K562 (cell line): Measurements from ENCODE around the gene PUDP. TPM values are rescaled to one million over a fixed set of nuclear protein-coding genes. Genes with fewer than 3 reads are reported as not detected.

Experiments used
- ATAC-seq: fragments of 200-7000 bp; cut with Tn5 transposase; 3 replicates; pipeline ENCODE4 v1.9.1; 2020; ENCODE audit warnings: moderate library complexity
- BruUV-seq: library from RNA; stranded (reverse); fragments of 400-500 nt; replicated peaks from 2 replicates; lab custom pipeline; 2021; lab: Mats Ljungman, UMichigan
- CTCF ChIA-PET: fragments of 300-600 bp; formaldehyde crosslinking; extraction: SDS; loops from one replicate; lab custom pipeline; 2021; ENCODE audit warnings: low intra/inter-chr PET ratio; lab: Yijun Ruan, JAX
- POLR2A ChIA-PET: fragments of 300-600, 350-650 bp; sonication (Branson Sonifier 250); formaldehyde crosslinking; extraction: SDS; loops from one replicate; lab custom pipeline; 2021; ENCODE audit warnings: antibody characterized with exemption, inconsistent platforms; lab: Yijun Ruan, JAX
- DNase-seq, 4 experiments: peaks; one replicate each; pipeline versions ENCODE4 v3.0.0 to v3.0.0-alpha.2; 2011 to 2018; ENCODE audit warnings: low spot score in 3 of 4, mixed read lengths in 3 of 4; ENCODE audit errors: extremely low read depth in 1 of 4
- FAIRE-seq: peaks from 2 replicates; lab custom pipeline; 2011; peaks lifted over from hg19 to GRCh38; lab: Jason Lieb, UNC
- H2AFZ ChIP-seq: 2 replicates; pipeline ENCODE4 v1.6.0; 2011; ENCODE audit warnings: low read depth, low read length, control low read depth, inconsistent platforms
- H3K27ac ChIP-seq: fragments of 200-600 bp; 3 replicates; pipeline ENCODE4 v1.8.0; 2011; ENCODE audit warnings: low read depth, mild to moderate bottlenecking, control low read depth, inconsistent platforms, low read length, moderate library complexity, mixed read lengths; ENCODE audit errors: extremely low read depth
- H3K27me3 ChIP-seq, 2 experiments: fragments of 300-600 bp in 1 of 2; 2 replicates in 1 of 2; 3 replicates in 1 of 2; pipeline versions ENCODE4 v1.6.0 to v1.8.0; 2011; ENCODE audit warnings: inconsistent platforms in 2 of 2, low read length in 2 of 2, mild to moderate bottlenecking in 1 of 2, mixed read lengths in 1 of 2, moderate library complexity in 1 of 2; ENCODE audit not compliant: control insufficient read depth in 2 of 2, insufficient read depth in 2 of 2
- H3K36me3 ChIP-seq: fragments of 300-600 bp; 3 replicates; pipeline ENCODE4 v1.8.0; 2011; ENCODE audit warnings: mild to moderate bottlenecking, low read length, inconsistent platforms; ENCODE audit not compliant: control insufficient read depth, insufficient read depth
- H3K4me1 ChIP-seq, 2 experiments: fragments of 200-600 bp in 1 of 2; replicated peaks in 1 of 2; 2 replicates in 1 of 2; 3 replicates in 1 of 2; pipeline versions ENCODE4 v1.5.1 to v1.8.0; 2011; ENCODE audit warnings: inconsistent platforms in 2 of 2, low read length in 2 of 2, mild to moderate bottlenecking in 1 of 2, mixed read lengths in 1 of 2, moderate library complexity in 1 of 2; ENCODE audit not compliant: control insufficient read depth in 2 of 2, insufficient read depth in 2 of 2
- H3K4me2 ChIP-seq: 2 replicates; pipeline ENCODE4 v1.6.1; 2011; ENCODE audit warnings: low read length, control low read depth, inconsistent platforms, mixed read lengths; ENCODE audit not compliant: insufficient read depth
- H3K4me3 ChIP-seq: fragments of 200-600 bp; sonication (generic), shearing (Covaris generic); 2 replicates; pipeline ENCODE4 v1.5.1; 2016; ENCODE audit warnings: control low read depth, inconsistent platforms
- H3K79me2 ChIP-seq: fragments of 200-600 bp; 3 replicates; pipeline ENCODE4 v1.8.0; 2011; ENCODE audit warnings: low read length, inconsistent platforms; ENCODE audit not compliant: control insufficient read depth, insufficient read depth
- H3K9ac ChIP-seq, 2 experiments: 2 replicates each; pipeline versions ENCODE4 v1.6.0 to v1.6.1; 2011; ENCODE audit warnings: low read depth in 2 of 2, low read length in 2 of 2, control low read depth in 1 of 2, inconsistent platforms in 1 of 2, mild to moderate bottlenecking in 1 of 2, mixed read lengths in 1 of 2; ENCODE audit not compliant: insufficient read depth in 1 of 2
- H3K9me1 ChIP-seq: one replicate; pipeline ENCODE4 v1.6.0; 2011; ENCODE audit warnings: inconsistent platforms, mild to moderate bottlenecking, low read length, moderate library complexity; ENCODE audit not compliant: control insufficient read depth, insufficient read depth
- H3K9me3 ChIP-seq: replicated peaks from 2 replicates; pipeline ENCODE4 v1.5.1; 2011; ENCODE audit warnings: low read depth, low read length, inconsistent platforms; ENCODE audit not compliant: control insufficient read depth, insufficient read depth
- H4K20me1 ChIP-seq: replicated peaks from 2 replicates; pipeline ENCODE4 v1.6.1; 2011; ENCODE audit warnings: low read length, inconsistent platforms, mixed read lengths; ENCODE audit not compliant: control insufficient read depth, insufficient read depth
- ETV6 ChIP-seq, 3 experiments: fragments of 150-350 bp in 1 of 3; sonication (generic) in 1 of 3; formaldehyde crosslinking in 1 of 3; IDR thresholded peaks; 2 replicates each; pipeline versions ENCODE4 v1.6.1 to v1.8.0; 2014 to 2022; ENCODE audit warnings: borderline replicate concordance in 2 of 3, low read depth in 2 of 3, antibody characterized with exemption in 1 of 3, low read length in 1 of 3, mild to moderate bottlenecking in 1 of 3, missing genetic modification reagents in 1 of 3
- MAX ChIP-seq: sonication (generic); formaldehyde crosslinking; IDR thresholded peaks from 2 replicates; pipeline ENCODE4 v1.9.0; 2022; ENCODE audit warnings: mild to moderate bottlenecking, missing genetic modification reagents
- MBD1 ChIP-seq: fragments of 250-450 bp; sonication (Bioruptor Pico); IDR thresholded peaks from 2 replicates; pipeline ENCODE4 v1.8.0; 2022; ENCODE audit warnings: inconsistent platforms
- MGA ChIP-seq: fragments of 450-650 bp; IDR thresholded peaks from 2 replicates; pipeline ENCODE4 v1.6.1; 2016; ENCODE audit warnings: mild to moderate bottlenecking, moderate library complexity
- NFE2 ChIP-seq: IDR thresholded peaks from 2 replicates; pipeline ENCODE4 v1.6.1; 2014; ENCODE audit warnings: antibody characterized with exemption, low read depth
- SOX6 ChIP-seq: fragments of 450-650 bp; IDR thresholded peaks from 2 replicates; pipeline ENCODE4 v1.6.1; 2014; ENCODE audit warnings: mild to moderate bottlenecking
- USF1 ChIP-seq: sonication (generic); formaldehyde crosslinking; IDR thresholded peaks from 2 replicates; pipeline ENCODE4 v1.9.0; 2022; ENCODE audit warnings: mild to moderate bottlenecking, missing genetic modification reagents
- ZNF766 ChIP-seq: fragments of 200-800 bp; sonication (Bioruptor generic); conservative IDR thresholded peaks from 2 replicates; pipeline ENCODE4 v1.6.1; 2016; ENCODE audit warnings: missing genetic modification characterization, missing compliant biosample characterization
- WGBS: fragments of 100-300 bp; shearing (Covaris generic); methylation state at CpG from one replicate; pipeline ENCODE4 v1.1.6; 2016; ENCODE audit warnings: low coverage, mixed read lengths; ENCODE audit not compliant: insufficient coverage; ENCODE audit errors: missing lambda C conversion rate; 5-methylcytosine and 5-hydroxymethylcytosine counted together
- in situ Hi-C: fragments of 300-500 bp; cut with MboI; formaldehyde crosslinking; loops from 4 replicates; pipeline ENCODE4 v1.15.0; 2018; ENCODE audit warnings: inconsistent platforms, mixed read lengths
- intact Hi-C: fragments of 100-400 bp; cut with micrococcal nuclease; formaldehyde crosslinking; loops from 2 replicates; pipeline ENCODE4 v1.14.2; 2022
- polyA plus RNA-seq, 8 experiments: library from polyadenylated mRNA; depleted of rRNA in 4 of 8; stranded (reverse) in 5 of 8; unstranded in 3 of 8; fragments of >200 nt; fragmentation: Nextera tagmentation in 2 of 8; fragmentation: Illumina TruSeq in 1 of 8; extraction: Ambion mirVana in 2 of 8; extraction: Trizol in 1 of 8; gene quantifications; 2 replicates each; pipeline versions ENCODE4 v1.2.1 to v1.2.3, GENCODE V29; 2011 to 2014; ENCODE audit warnings: inconsistent platforms in 1 of 8, missing spikeins in 1 of 8
- total RNA-seq, 7 experiments: library from RNA; depleted of rRNA in 6 of 7; stranded (reverse); fragments of >200 nt in 6 of 7; fragmentation: Illumina TruSeq in 2 of 7; extraction: Trizol in 2 of 7; gene quantifications; 2 replicates each; pipeline versions ENCODE4 v1.2.1 to v1.2.3, GENCODE V29; 2011 to 2021; ENCODE audit warnings: low replicate concordance in 1 of 7

Gene PUDP
- total and polyA plus RNA-seq, 9 of the 15 experiments (the other 6 are each of a cell fraction or from before 2014, with no cell fraction given) = 13.6 to 63.0 (median 29.2) TPM

GRCh38 chrX:7052541-7052940, 95.4 kb downstream of the PUDP start:
- no peak for FAIRE-seq
- WGBS = 100% methylated on average over 6 of the region's 6 CpGs
- DNase-seq = no peak
- no peak overlapping the region for H3K27ac ChIP-seq
- no peak for ATAC-seq
- H3K9me3 ChIP-seq = no peaks in the 10 kb centered on the region
- no peaks in the 10 kb centered on the region for H3K9me1 ChIP-seq
- H3K4me2 ChIP-seq = no peak overlapping the region
- POLR2A ChIA-PET = no interaction called here
- BruUV-seq = no TSS peak
- H3K4me1 ChIP-seq = peaks cover 3 to 4% of the 10 kb centered on the region in 2 experiments; a peak in 3 of 5 replicates
- no peak overlapping the region for H3K9ac ChIP-seq
- CTCF ChIA-PET = no interaction called here
- in situ Hi-C loops = no loop called here
- no peaks in the 10 kb centered on the region for H3K27me3 ChIP-seq
- no peaks in the 10 kb centered on the region for H4K20me1 ChIP-seq
- H2AFZ ChIP-seq = no peak overlapping the region
- peaks cover 29% of the 10 kb centered on the region; the same call in 1 of the 3 replicates for H3K36me3 ChIP-seq
- no peaks in the 10 kb centered on the region for H3K79me2 ChIP-seq
- intact Hi-C loops = no loop called here
- no peak overlapping the region for H3K4me3 ChIP-seq
- no peak for TF ChIP-seq ETV6 (IDR thresholded peaks at IDR 0.05; ENCODE audit: borderline replicate concordance in 1 of 2, low read depth in 2 of 2, low read length in 1 of 2)
- no peak for TF ChIP-seq ETV6 (CRISPR knock-in tag; IDR thresholded peaks at IDR 0.05; ENCODE audit: borderline replicate concordance)
- TF ChIP-seq USF1 (CRISPR knock-in tag) = no peak
- TF ChIP-seq SOX6 = no peak
- TF ChIP-seq MBD1 (CRISPR knock-in tag) = no peak
- TF ChIP-seq ZNF766 (CRISPR knock-in tag) = no peak
- no peak for TF ChIP-seq MAX (CRISPR knock-in tag)
- no peak for TF ChIP-seq MGA
- no peak for TF ChIP-seq NFE2
